ENCODE results near the gene C16orf96.

GRCh38 chr16:4586291-4586690 is 30.2 kb downstream of the C16orf96 start:
- TF ChIP-seq CTCF (conservative IDR thresholded peaks at IDR 0.05 in 1 of 2, IDR thresholded peaks at IDR 0.05 in 1 of 2; ENCODE audit: extremely low read depth in 1 of 2, insufficient read depth in 1 of 2, low read depth in 1 of 2, low read length in 2 of 2) (no peak), EZH2 (IDR thresholded peaks at IDR 0.05; ENCODE audit: borderline replicate concordance, low read length) (no peak)

All from mammary epithelial cell (primary cell).